ENCODE measurements around the gene CUBN. TPM values are rescaled to one million over a fixed set of nuclear protein-coding genes. Genes with fewer than 3 reads are reported as not detected.

CUBN gene
- total RNA-seq, 2 experiments from 2014 or later: 7.9 to 9.2 TPM

DNA sequence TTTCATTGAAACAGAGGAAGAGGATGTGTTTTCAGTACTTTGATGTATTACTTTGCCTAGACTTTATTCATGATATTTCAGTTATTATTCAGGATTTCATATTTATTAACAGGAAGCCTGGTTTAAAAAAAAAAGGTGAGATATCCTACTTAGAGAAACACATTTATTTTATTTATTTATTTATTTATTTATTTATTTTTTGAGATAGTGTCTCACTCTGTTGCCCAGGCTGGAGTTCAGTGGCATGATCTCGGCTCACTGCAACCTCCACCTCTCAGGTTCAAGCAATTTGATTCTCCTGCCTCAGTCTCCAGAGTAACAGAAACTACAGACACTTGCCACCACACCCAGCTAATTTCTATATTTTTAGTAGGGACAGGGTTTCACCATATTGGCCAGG lies 47.4 kb upstream of the CUBN start:
- H3K9me3 Mint-ChIP-seq: no peaks in the 10 kb centered on the region
- POLR2A ChIA-PET: no interaction called here

GRCh38 chr10:17176091-17176490 lies 46.5 kb upstream of the CUBN start:
- H3K27ac ChIP-seq (ENCODE audit: low read depth in 1 of 2, low read length in 2 of 2): no peak overlapping the region
- no peak overlapping the region for H3K4me3 ChIP-seq (ENCODE audit: low read length)
- DNase-seq (no peak), ATAC-seq (ENCODE audit: poor library complexity) (no peak)
- ChIA-PET POLR2A (interaction anchor here (1.1 to 1.9 kb wide), 2 partner anchors 25 to 52 kb away, joined by 3 to 5 read pairs; partner anchors contain the start of genes TRDMT1 and VIM), CTCF (interaction anchor here (1.4 kb wide), 1 partner anchor 54 kb away, joined by 3 read pairs; no protein-coding TSS in a partner anchor)
- no peak overlapping the region for H3K4me3 Mint-ChIP-seq
- H3K9me3 Mint-ChIP-seq: no peaks in the 10 kb centered on the region
- H3K36me3 ChIP-seq (ENCODE audit: insufficient read depth, low read length): peaks cover 2% of the 10 kb centered on the region
- no peaks in the 10 kb centered on the region for H3K27me3 ChIP-seq (ENCODE audit: control insufficient read depth in 1 of 2, insufficient read depth in 2 of 2, low read length in 2 of 2)
- peaks cover 3% of the 10 kb centered on the region for H3K4me1 ChIP-seq (ENCODE audit: insufficient read depth, low read length)
- no peaks in the 10 kb centered on the region for H3K9me3 ChIP-seq (ENCODE audit: control insufficient read depth in 1 of 2, insufficient read depth in 1 of 2, low read length in 2 of 2)
- peaks cover 23% of the 10 kb centered on the region for H3K4me1 Mint-ChIP-seq (ENCODE audit: low read depth)
- intact Hi-C loops (cut with DNase I, micrococcal nuclease): loop anchor here in 1 of 2 experiments (10.0 kb wide), 1 partner anchor 49 kb away; the partner anchor contains the start of gene VIM
- TF ChIP-seq, protein P1, sequence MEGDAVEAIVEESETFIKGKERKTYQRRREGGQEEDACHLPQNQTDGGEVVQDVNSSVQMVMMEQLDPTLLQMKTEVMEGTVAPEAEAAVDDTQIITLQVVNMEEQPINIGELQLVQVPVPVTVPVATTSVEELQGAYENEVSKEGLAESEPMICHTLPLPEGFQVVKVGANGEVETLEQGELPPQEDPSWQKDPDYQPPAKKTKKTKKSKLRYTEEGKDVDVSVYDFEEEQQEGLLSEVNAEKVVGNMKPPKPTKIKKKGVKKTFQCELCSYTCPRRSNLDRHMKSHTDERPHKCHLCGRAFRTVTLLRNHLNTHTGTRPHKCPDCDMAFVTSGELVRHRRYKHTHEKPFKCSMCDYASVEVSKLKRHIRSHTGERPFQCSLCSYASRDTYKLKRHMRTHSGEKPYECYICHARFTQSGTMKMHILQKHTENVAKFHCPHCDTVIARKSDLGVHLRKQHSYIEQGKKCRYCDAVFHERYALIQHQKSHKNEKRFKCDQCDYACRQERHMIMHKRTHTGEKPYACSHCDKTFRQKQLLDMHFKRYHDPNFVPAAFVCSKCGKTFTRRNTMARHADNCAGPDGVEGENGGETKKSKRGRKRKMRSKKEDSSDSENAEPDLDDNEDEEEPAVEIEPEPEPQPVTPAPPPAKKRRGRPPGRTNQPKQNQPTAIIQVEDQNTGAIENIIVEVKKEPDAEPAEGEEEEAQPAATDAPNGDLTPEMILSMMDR (IDR thresholded peaks at IDR 0.05): no peak
- H3K27ac Mint-ChIP-seq: peak overlapping the region; percentile 85
- H3K36me3 Mint-ChIP-seq (ENCODE audit: low read depth): peaks cover 20% of the 10 kb centered on the region
- no peaks in the 10 kb centered on the region for H3K27me3 Mint-ChIP-seq

More for the DNA sequence above, 47.4 kb upstream of the CUBN start:
- ATAC-seq (ENCODE audit: poor library complexity) (no peak), DNase-seq (no peak)
- Histone ChIP-seq H3K9me3 (ENCODE audit: control insufficient read depth in 1 of 2, insufficient read depth in 1 of 2, low read length in 2 of 2) (no peaks in the 10 kb centered on the region), H3K27ac (ENCODE audit: low read depth in 1 of 2, low read length in 2 of 2) (no peak overlapping the region), H3K4me1 (ENCODE audit: insufficient read depth, low read length) (peaks cover 3% of the 10 kb centered on the region), H3K4me3 (ENCODE audit: low read length) (no peak overlapping the region), H3K36me3 (ENCODE audit: insufficient read depth, low read length) (no peaks in the 10 kb centered on the region), H3K27me3 (ENCODE audit: control insufficient read depth in 1 of 2, insufficient read depth in 2 of 2, low read length in 2 of 2) (no peaks in the 10 kb centered on the region)
- intact Hi-C loops (cut with DNase I, micrococcal nuclease): loop anchor here in 1 of 2 experiments (10.0 kb wide), 1 partner anchor 48 kb away; the partner anchor contains the start of gene VIM
- Mint-ChIP-seq H3K36me3 (ENCODE audit: low read depth) (peaks cover 13% of the 10 kb centered on the region), H3K27ac (no peak overlapping the region), H3K4me3 (no peak overlapping the region), H3K27me3 (no peaks in the 10 kb centered on the region), H3K4me1 (ENCODE audit: low read depth) (peaks cover 23% of the 10 kb centered on the region)
- CTCF ChIA-PET: interaction anchor here (1.4 kb wide), 1 partner anchor 53 kb away, joined by 3 read pairs; no protein-coding TSS in a partner anchor
- TF ChIP-seq, protein P1 (IDR thresholded peaks at IDR 0.05): no peak

- ATAC-seq (ENCODE audit: poor library complexity): peak; percentile 43
- Mint-ChIP-seq H3K9me3 (no peaks in the 10 kb centered on the region), H3K36me3 (ENCODE audit: low read depth) (peaks cover 20% of the 10 kb centered on the region), H3K27me3 (no peaks in the 10 kb centered on the region), H3K4me1 (ENCODE audit: low read depth) (peaks cover 23% of the 10 kb centered on the region), H3K4me3 (peak overlapping the region; percentile 82), H3K27ac (peak overlapping the region; percentile 85)
- Histone ChIP-seq H3K36me3 (ENCODE audit: insufficient read depth, low read length) (peaks cover 3% of the 10 kb centered on the region), H3K4me1 (ENCODE audit: insufficient read depth, low read length) (peaks cover 3% of the 10 kb centered on the region), H3K27me3 (ENCODE audit: control insufficient read depth in 1 of 2, insufficient read depth in 2 of 2, low read length in 2 of 2) (no peaks in the 10 kb centered on the region), H3K27ac (ENCODE audit: low read depth in 1 of 2, low read length in 2 of 2) (no peak overlapping the region), H3K4me3 (ENCODE audit: low read length) (no peak overlapping the region), H3K9me3 (ENCODE audit: control insufficient read depth in 1 of 2, insufficient read depth in 1 of 2, low read length in 2 of 2) (no peaks in the 10 kb centered on the region)
- TF ChIP-seq, protein P1 (IDR thresholded peaks at IDR 0.05): no peak
- ChIA-PET CTCF (interaction anchor here (1.1 kb wide), 1 partner anchor 55 kb away, joined by 7 read pairs; no protein-coding TSS in a partner anchor), POLR2A (interaction anchor here (0.6 to 1.9 kb wide), 3 partner anchors 26 to 54 kb away, joined by 3 to 5 read pairs (median 3); partner anchors contain the start of genes TRDMT1 and VIM)
- DNase-seq: peak in 4 of 14 experiments; percentile 12 to 43 (median 18)
- intact Hi-C loops (cut with DNase I, micrococcal nuclease): loop anchor here in 1 of 2 experiments (10.0 kb wide), 1 partner anchor 49 kb away; the partner anchor contains the start of gene VIM
Observed at GRCh38 chr10:17175551-17175950, 45.9 kb upstream of the CUBN start.

All from CD4-positive, alpha-beta T cell (primary cell).